Ramos (cell line): ENCODE results near the gene SYT8.
"Not testable (repeated sequence)": the region's sequence is repeated elsewhere in the genome, so short reads cannot be mapped to it uniquely, and the experiment has no call there.

Experiments used
- in situ Hi-C: fragments of 300-500 bp; cut with MboI; formaldehyde crosslinking; loops from one replicate; pipeline ENCODE4 v1.14.3; 2022; ENCODE audit warnings: low sequenced_read_pairs; ENCODE audit not compliant: unreplicated experiment

Gene SYT8

DNA sequence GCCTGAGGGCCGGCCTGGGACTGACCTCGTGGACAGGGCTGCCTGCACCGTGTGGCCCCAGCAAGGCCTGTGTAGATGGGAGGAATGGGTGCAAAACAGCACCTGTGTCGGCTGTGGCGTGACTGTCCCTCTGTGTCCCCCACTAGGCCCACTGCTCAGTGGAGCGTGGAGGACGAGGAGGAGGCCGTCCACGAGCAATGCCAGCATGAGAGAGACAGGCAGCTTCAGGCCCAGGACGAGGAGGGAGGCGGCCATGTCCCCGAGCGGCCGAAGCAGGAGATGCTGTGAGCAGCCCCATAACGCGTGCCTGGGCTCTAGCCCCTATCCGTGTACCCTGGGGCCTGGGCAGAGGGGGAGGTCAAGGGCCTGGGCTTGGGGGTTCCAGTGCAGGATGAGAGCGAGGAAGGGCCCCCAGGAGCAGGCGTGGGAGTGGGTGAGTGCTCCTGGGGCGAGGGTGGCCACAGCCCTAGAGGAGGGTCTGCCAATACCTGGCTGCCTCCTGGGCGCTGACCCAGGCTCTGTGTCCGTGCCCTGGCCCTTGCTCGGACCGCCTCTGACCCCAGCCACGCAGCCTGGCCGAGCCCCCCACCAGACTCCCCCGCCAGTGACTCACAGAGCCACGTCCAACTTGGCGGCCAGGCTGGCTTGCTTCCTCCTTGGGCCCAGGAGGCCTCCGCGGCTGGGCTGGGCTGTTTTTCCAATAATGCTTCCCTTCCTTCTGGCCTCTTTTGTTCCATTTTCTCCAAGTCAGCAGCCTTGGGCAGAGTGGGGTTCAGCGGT, 45.3 kb downstream of the SYT8 start:
- in situ Hi-C loops = loop anchor here (5.0 kb wide), 1 partner anchor 37 kb away; the partner anchor contains the start of gene TNNT3

DNA sequence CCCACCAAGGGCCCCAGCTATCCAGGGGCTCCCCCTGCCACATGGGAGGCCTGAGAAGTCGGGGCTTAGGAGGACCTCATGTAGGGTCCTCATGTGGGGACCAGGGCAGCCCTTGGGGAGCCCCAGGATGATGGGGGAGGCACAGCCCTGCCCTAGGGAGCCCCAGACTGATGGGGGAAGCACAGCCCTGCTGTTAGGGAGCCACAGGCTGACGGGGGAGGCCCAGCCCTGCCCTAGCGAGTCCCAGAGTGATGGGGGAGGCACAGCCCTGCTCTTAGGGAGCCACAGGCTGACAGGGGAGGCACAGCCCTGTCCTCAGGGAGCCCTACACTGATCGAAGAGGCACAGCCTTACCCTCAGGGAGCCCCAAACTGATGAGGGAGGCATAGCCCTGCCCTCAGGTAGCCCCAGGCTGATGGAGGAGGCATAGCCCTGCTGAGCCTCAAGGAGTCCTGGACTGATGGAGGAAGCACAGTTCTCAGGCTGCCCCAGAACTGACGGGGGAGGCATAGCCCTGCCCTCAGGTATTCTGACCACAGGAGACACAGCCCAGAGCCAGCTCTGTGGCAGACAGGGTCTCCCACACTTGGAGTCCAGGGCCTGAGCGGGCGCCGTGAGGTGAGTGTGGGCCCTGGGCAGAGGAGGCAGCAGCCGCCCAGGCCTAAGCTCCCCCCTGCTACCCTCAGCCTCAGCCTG, 46.1 kb downstream of the SYT8 start:
- in situ Hi-C loops = loop anchor here (5.0 kb wide), 1 partner anchor 36 kb away; the partner anchor contains the start of gene TNNT3

DNA sequence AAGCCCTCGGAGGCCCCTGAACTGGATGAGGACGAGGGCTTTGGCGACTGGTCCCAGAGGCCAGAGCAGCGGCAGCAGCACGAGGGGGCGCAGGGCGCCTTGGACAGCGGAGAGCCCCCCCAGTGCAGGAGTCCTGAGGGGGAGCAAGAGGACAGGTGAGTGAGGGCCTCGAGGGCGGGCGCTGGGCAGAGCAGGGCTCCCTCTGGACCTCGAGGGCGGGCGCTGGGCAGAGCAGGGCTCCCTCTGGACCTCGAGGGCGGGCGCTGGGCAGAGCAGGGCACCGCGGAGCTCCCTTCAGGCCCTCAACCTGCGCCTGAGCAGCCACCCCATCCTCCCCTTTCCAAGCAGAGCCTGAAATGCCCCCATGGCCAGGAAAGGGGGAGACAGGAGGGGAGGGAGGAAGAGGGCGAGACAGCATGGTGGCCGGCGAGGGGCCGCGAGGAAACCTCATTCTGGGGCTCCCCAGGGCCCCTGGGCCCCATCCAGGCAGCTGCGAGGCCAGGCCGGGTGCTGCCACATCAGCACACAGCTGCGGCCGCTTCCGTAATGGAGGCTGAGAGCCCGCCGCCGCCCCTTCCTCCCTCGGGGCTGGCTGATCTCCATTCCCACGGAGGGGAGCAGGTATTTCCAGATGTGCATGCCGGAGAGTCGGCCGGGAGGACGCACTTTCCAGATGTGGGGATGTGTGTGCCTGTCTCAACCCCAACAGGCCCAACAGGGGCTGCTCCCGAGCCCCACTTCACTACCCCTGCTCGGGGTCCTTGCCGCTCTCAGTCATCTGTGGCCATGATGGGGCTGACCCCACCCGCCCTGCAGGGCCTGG, 46.9 kb downstream of the SYT8 start:
- in situ Hi-C loops = loop anchor here (5.0 kb wide), 1 partner anchor 36 kb away; the partner anchor contains the start of gene TNNT3

DNA sequence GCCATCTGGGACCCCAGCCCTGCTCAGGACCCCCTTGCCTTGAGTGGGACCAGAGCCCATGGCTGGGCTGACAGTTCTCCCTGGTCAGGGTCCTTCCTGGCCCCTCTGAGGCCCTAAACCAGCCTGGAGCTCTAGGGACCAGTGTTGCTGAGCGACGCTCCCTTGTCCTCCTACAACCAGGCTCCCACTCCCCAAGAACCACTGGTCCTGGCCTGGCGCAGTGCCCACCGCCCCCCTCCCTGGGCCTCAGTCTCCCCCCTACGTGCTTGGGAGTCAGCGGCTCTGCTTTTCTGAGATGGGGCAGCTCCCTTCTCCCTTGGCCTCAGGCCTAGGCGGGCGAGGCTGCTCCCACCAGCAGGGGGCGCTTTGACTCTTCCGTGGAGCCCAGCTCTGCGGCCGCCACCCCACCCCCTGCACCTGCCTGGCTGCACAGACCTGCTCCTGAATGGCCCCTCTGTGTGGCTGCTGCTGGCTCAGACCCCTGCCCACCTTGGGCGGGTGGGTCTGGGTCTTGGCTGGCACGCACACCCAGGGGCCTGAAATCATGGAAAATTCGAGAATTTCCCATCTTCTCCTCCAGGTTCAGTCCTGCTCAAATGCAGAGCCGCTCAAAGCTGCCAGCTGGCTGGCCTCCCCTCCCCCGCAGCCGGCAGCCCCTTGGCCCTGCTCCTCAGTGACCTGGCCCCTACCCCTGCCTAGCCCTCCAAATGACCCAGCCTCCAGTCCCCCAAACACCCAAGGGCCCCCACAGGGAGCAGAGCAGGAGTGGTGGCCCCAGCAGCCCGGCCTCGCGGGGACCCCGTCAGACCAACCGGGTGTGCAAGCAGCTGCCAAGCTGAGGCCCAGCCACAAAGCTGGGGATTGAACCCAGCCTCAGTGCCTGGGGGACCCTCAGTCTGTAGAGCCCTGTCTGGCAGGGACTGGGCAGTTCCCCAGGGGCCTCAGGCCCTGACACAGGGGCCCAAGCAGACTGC, 47.8 kb downstream of the SYT8 start:
- in situ Hi-C loops = loop anchor here (5.0 kb wide), 1 partner anchor 35 kb away; the partner anchor contains the start of gene TNNT3

DNA sequence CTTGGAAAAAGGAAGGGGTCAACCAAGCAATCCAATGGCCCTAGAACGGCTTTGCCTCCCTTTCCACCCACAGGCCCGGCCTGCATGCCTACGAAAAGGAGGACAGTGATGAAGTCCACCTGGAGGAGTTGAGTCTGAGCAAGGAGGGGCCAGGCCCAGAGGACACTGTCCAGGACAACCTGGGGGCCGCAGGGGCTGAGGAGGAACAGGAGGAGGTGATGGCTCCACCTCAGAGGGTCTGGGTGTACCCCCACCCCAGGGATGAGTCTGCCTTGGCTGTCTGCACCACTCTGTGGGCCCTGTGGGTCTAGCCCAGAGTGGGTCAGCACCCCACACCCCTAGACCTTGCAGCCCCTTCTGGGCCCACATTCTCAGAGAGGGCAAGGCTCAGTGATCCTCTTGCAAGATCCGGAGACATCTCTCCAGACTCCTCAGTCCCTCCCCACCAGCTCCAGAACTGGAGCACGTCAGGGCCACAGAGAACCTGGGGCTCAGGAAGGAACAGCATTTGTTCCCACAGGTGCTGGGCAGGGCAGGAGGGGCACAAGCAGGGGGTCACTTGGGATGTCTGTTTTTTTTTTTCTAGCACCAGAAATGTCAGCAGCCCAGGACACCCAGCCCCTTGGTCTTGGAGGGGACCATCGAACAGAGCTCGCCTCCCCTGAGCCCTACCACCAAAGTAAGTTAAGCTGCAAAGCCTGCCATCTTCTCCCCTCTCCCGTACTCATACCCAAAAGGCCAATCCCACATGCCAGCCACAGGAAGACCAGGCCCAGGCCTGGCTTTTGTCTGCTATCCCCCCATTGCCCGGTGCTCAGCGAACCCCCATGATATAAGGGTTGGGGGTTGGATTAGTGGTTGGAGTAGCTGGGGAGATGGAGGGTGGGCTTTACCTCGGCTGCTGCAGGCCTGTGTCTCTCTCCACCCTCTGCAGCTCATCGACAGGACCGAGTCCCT, 48.8 kb downstream of the SYT8 start:
- in situ Hi-C loops = loop anchor here (5.0 kb wide), 1 partner anchor 34 kb away; the partner anchor contains the start of gene TNNT3

DNA sequence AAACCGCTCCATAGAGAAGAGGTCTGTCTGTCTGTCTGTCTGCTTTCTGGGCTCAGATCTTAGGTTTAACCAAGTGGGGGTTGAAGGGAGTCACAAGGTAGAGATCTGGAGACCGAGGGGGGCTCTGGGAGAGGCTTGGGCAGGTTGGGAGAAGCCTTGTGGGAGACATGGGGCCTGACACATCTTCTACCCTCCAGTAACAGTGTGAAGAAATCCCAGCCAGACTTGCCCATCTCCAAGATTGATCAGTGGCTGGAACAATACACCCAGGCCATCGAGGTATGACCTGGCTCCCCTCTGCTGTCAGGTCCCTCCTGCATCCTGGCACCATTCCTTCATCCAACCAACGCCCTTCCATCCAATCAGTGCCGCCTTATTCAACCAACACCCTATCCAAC, 49.5 kb downstream of the SYT8 start:
- in situ Hi-C loops = loop anchor here (5.0 kb wide), 1 partner anchor 33 kb away; the partner anchor contains the start of gene TNNT3

DNA sequence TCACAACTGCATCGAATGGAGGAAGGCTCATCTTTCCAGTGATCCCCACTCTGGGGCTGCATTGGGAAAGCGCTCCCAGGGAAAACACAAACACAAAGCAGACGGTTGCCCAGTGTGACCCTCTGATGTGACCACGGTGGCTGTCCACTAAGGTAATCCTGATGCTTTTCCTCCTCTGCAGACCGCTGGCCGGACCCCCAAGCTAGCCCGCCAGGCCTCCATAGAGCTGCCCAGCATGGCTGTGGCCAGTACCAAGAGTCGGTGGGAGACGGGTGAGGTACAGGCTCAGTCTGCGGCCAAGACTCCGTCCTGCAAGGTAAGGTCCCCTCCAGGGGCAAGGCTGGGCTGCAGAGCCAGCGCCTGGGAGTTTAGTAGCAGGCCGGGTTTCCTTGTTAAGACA, 51.8 kb downstream of the SYT8 start:
- in situ Hi-C loops = not testable (repeated sequence)
